Ectodermal cell (in vitro differentiated cells): ENCODE measurements around the gene NSDHL.
A peak's percentile ranks its signal among the peaks of the same experiment; 100 is the strongest.

Experiments used
- H3K27ac ChIP-seq: 2 replicates; pipeline ENCODE4 v1.7.0; 2013; ENCODE audit warnings: mild to moderate bottlenecking, low read depth, low read length; ENCODE audit not compliant: insufficient read depth, poor library complexity, severe bottlenecking
- H3K27me3 ChIP-seq: 2 replicates; pipeline ENCODE4 v1.7.0; 2013; ENCODE audit warnings: mild to moderate bottlenecking, low read length; ENCODE audit not compliant: insufficient read depth, control insufficient read depth, poor library complexity, severe bottlenecking
- H3K36me3 ChIP-seq: one replicate; pipeline ENCODE4 v1.7.0; 2013; ENCODE audit warnings: low read length; ENCODE audit not compliant: control insufficient read depth, insufficient read depth
- H3K4me1 ChIP-seq: one replicate; pipeline ENCODE4 v1.7.0; 2013; ENCODE audit warnings: low read length; ENCODE audit not compliant: control insufficient read depth, insufficient read depth
- H3K4me3 ChIP-seq: 2 replicates; pipeline ENCODE4 v1.7.0; 2013; ENCODE audit warnings: low read depth, low read length, control low read depth; ENCODE audit not compliant: insufficient read depth
- H3K9me3 ChIP-seq: 2 replicates; pipeline ENCODE4 v1.7.0; 2013; ENCODE audit warnings: mild to moderate bottlenecking, low read length, moderate library complexity; ENCODE audit not compliant: control insufficient read depth
- WGBS, 2 experiments: methylation state at CpG; one replicate each; pipeline ENCODE4 v1.1.7; 2013; ENCODE audit warnings: missing lambda C conversion rate in 2 of 2; 5-methylcytosine and 5-hydroxymethylcytosine counted together

NSDHL gene

GRCh38 chrX:152892999-152893891 is 62.4 kb downstream of the NSDHL start:
- H3K27ac ChIP-seq, result no peak overlapping the region
- no peaks in the 10 kb centered on the region for H3K36me3 ChIP-seq
- H3K27me3 ChIP-seq, result no peaks in the 10 kb centered on the region
- no peaks in the 10 kb centered on the region for H3K9me3 ChIP-seq
- no peak overlapping the region for H3K4me3 ChIP-seq
- no peaks in the 10 kb centered on the region for H3K4me1 ChIP-seq
- 61 to 64% methylated on average over 22 of the region's 22 CpGs for WGBS, 2 experiments

GRCh38 chrX:152893980-152894610 is 63.2 kb downstream of the NSDHL start:
- Histone ChIP-seq H3K9me3 (no peaks in the 10 kb centered on the region), H3K4me1 (no peaks in the 10 kb centered on the region), H3K4me3 (no peak overlapping the region), H3K27ac (no peak overlapping the region), H3K27me3 (no peaks in the 10 kb centered on the region), H3K36me3 (no peaks in the 10 kb centered on the region)
- WGBS, 2 experiments, result 84 to 86% methylated on average over 9 of the region's 9 CpGs

- Histone ChIP-seq H3K27me3 (no peaks in the 10 kb centered on the region), H3K27ac (no peak overlapping the region), H3K36me3 (no peaks in the 10 kb centered on the region), H3K9me3 (no peaks in the 10 kb centered on the region), H3K4me1 (no peaks in the 10 kb centered on the region), H3K4me3 (no peak overlapping the region)
- 81 to 93% methylated on average over 3 of the region's 3 CpGs for WGBS, 2 experiments
Observed at GRCh38 chrX:152895121-152895520, 64.3 kb downstream of the NSDHL start.

- H3K9me3 ChIP-seq, result no peaks in the 10 kb centered on the region
- no peaks in the 10 kb centered on the region for H3K27me3 ChIP-seq
- H3K36me3 ChIP-seq, result no peaks in the 10 kb centered on the region
- 94 to 96% methylated on average over 8 of the region's 8 CpGs for WGBS, 2 experiments
- H3K4me1 ChIP-seq, result no peaks in the 10 kb centered on the region
- no peak overlapping the region for H3K27ac ChIP-seq
- no peak overlapping the region for H3K4me3 ChIP-seq
Observed at GRCh38 chrX:152895724-152896420, 65.0 kb downstream of the NSDHL start.

- Histone ChIP-seq H3K4me3 (no peak overlapping the region), H3K36me3 (no peaks in the 10 kb centered on the region), H3K27ac (no peak overlapping the region), H3K9me3 (no peaks in the 10 kb centered on the region), H3K4me1 (no peaks in the 10 kb centered on the region), H3K27me3 (no peaks in the 10 kb centered on the region)
- 86 to 92% methylated on average over 8 of the region's 8 CpGs for WGBS, 2 experiments
Observed at GRCh38 chrX:152896450-152896849, 65.6 kb downstream of the NSDHL start.

GRCh38 chrX:152897222-152898131 is 66.6 kb downstream of the NSDHL start, which contains the start of gene ZNF185:
Gene ZNF185, plus strand, starts transcription at chrX:152898067. Its CDS starts 16,423 bp downstream, at chrX:152914490.
- WGBS, 2 experiments, result 9% methylated on average over 62 to 64 of the region's 64 CpGs
- H3K27ac ChIP-seq, result no peak within 1 kb of the TSS
- H3K4me1 ChIP-seq, result no peaks in the 10 kb centered on the region
- H3K27me3 ChIP-seq, result no peaks in the 10 kb centered on the region
- peak within 1 kb of the TSS; percentile 43 for H3K4me3 ChIP-seq
- no peaks in the 10 kb centered on the region for H3K9me3 ChIP-seq
- H3K36me3 ChIP-seq, result no peaks in the 10 kb centered on the region

- 65 to 71% methylated on average over 10 of the region's 10 CpGs for WGBS, 2 experiments
- Histone ChIP-seq H3K27me3 (no peaks in the 10 kb centered on the region), H3K27ac (no peak overlapping the region), H3K4me3 (peak overlapping the region; percentile 43), H3K4me1 (no peaks in the 10 kb centered on the region), H3K9me3 (no peaks in the 10 kb centered on the region), H3K36me3 (no peaks in the 10 kb centered on the region)
Observed at GRCh38 chrX:152898442-152898841, 67.6 kb downstream of the NSDHL start.

- H3K27me3 ChIP-seq, result no peaks in the 10 kb centered on the region
- H3K27ac ChIP-seq, result no peak overlapping the region
- no peaks in the 10 kb centered on the region for H3K4me1 ChIP-seq
- no peaks in the 10 kb centered on the region for H3K9me3 ChIP-seq
- H3K4me3 ChIP-seq, result no peak overlapping the region
- 89 to 90% methylated on average over 16 of the region's 16 CpGs for WGBS, 2 experiments
- no peaks in the 10 kb centered on the region for H3K36me3 ChIP-seq
Observed at GRCh38 chrX:152899111-152899873, 68.4 kb downstream of the NSDHL start.
